SK-N-SH (cell line): ENCODE measurements around the gene ZNF407. TPM values are rescaled to one million over a fixed set of nuclear protein-coding genes. Genes with fewer than 3 reads are reported as not detected.

Experiments
- CTCF ChIA-PET: fragments of 300-600, 350-600 bp; formaldehyde crosslinking; extraction: SDS; loops from one replicate; lab custom pipeline; 2021; lab: Yijun Ruan, JAX
- POLR2A ChIA-PET: fragments of 350-600 bp; sonication (Branson Sonifier 250); formaldehyde crosslinking; extraction: SDS; loops from one replicate; lab custom pipeline; 2020; ENCODE audit warnings: antibody characterized with exemption, inconsistent platforms; lab: Yijun Ruan, JAX
- DNase-seq: peaks from one replicate; pipeline ENCODE4 v3.0.0; 2012
- H2AFZ ChIP-seq: fragments of 200-600 bp; sonication (generic); 2 replicates; pipeline ENCODE4 v1.8.1; 2016; ENCODE audit warnings: antibody characterized with exemption, mild to moderate bottlenecking, low read depth
- H3F3A ChIP-seq: fragments of 200-600 bp; sonication (generic); replicated peaks from 2 replicates; pipeline ENCODE3; 2016; ENCODE audit warnings: antibody characterized with exemption, mild to moderate bottlenecking; ENCODE audit not compliant: insufficient read depth
- H3K27ac ChIP-seq, 2 experiments: fragments of 200-500 bp in 1 of 2; fragments of 200-600 bp in 1 of 2; sonication (Bioruptor generic) in 1 of 2; sonication (generic), shearing (Covaris generic) in 1 of 2; 2 replicates each; pipeline versions ENCODE4 v1.5.1 to v1.6.1; 2014 to 2016; ENCODE audit warnings: low read depth in 2 of 2, inconsistent platforms in 1 of 2, low read length in 1 of 2, mild to moderate bottlenecking in 1 of 2, mixed read lengths in 1 of 2
- H3K27me3 ChIP-seq: fragments of 200-600 bp; sonication (generic), shearing (Covaris generic); 2 replicates; pipeline ENCODE4 v1.6.1; 2016; ENCODE audit warnings: mixed run types; ENCODE audit not compliant: insufficient read depth
- H3K36me3 ChIP-seq, 2 experiments: fragments of 200-500 bp in 1 of 2; fragments of 200-600 bp in 1 of 2; sonication (Bioruptor generic) in 1 of 2; sonication (generic) in 1 of 2; replicated peaks in 1 of 2; 2 replicates each; pipeline versions ENCODE3 to v1.5.1; 2014 to 2016; ENCODE audit warnings: low read length in 1 of 2, mild to moderate bottlenecking in 1 of 2; ENCODE audit not compliant: insufficient read depth in 2 of 2, control insufficient read depth in 1 of 2
- H3K4me1 ChIP-seq, 2 experiments: fragments of 200-500 bp in 1 of 2; fragments of 200-600 bp in 1 of 2; sonication (Bioruptor generic) in 1 of 2; sonication (generic), shearing (Covaris generic) in 1 of 2; 2 replicates each; pipeline versions ENCODE4 v1.5.1 to v1.6.1; 2014 to 2016; ENCODE audit warnings: low read depth in 1 of 2, low read length in 1 of 2, mixed run types in 1 of 2; ENCODE audit not compliant: insufficient read depth in 2 of 2, control insufficient read depth in 1 of 2
- H3K4me2 ChIP-seq: fragments of 200-600 bp; sonication (generic), shearing (Covaris generic); 2 replicates; pipeline ENCODE4 v1.6.1; 2017; ENCODE audit warnings: mixed run types
- H3K4me3 ChIP-seq, 2 experiments: fragments of 200-500 bp in 1 of 2; fragments of 200-600 bp in 1 of 2; sonication (Bioruptor generic) in 1 of 2; sonication (generic), shearing (Covaris generic) in 1 of 2; 2 replicates each; pipeline versions ENCODE4 v1.5.1 to v1.8.1; 2014 to 2016; ENCODE audit warnings: low read depth in 2 of 2, inconsistent platforms in 1 of 2, low read length in 1 of 2, mild to moderate bottlenecking in 1 of 2, mixed read lengths in 1 of 2, moderate library complexity in 1 of 2
- H3K79me2 ChIP-seq: fragments of 200-600 bp; sonication (generic); 2 replicates; pipeline ENCODE4 v1.8.1; 2017; ENCODE audit warnings: mild to moderate bottlenecking; ENCODE audit not compliant: insufficient read depth
- H3K9ac ChIP-seq: fragments of 200-600 bp; sonication (generic); 2 replicates; pipeline ENCODE4 v1.6.1; 2017; ENCODE audit warnings: mixed run types
- H3K9me2 ChIP-seq: fragments of 200-600 bp; sonication (generic); 2 replicates; pipeline ENCODE4 v1.6.1; 2017; ENCODE audit warnings: mixed run types
- H3K9me3 ChIP-seq: fragments of 200-600 bp; sonication (generic); 2 replicates; pipeline ENCODE4 v1.6.1; 2017; ENCODE audit warnings: mixed run types, mild to moderate bottlenecking, moderate library complexity
- H4K20me1 ChIP-seq: fragments of 200-600 bp; sonication (generic); 2 replicates; pipeline ENCODE4 v1.6.1; 2017; ENCODE audit warnings: mild to moderate bottlenecking, mixed run types; ENCODE audit not compliant: insufficient read depth
- CHD2 ChIP-seq: fragments of 150-350 bp; IDR thresholded peaks from 2 replicates; pipeline ENCODE4 v1.6.1; 2018; ENCODE audit warnings: low read length; ENCODE audit not compliant: partially characterized antibody
- EP300 ChIP-seq, 2 experiments: IDR thresholded peaks; 2 replicates each; pipeline versions ENCODE4 v1.4.0 to v1.6.1; 2012; ENCODE audit warnings: borderline replicate concordance in 1 of 2, low read depth in 1 of 2, low read length in 1 of 2
- EZH2phosphoT487 ChIP-seq: fragments of 200-600 bp; sonication (generic); IDR thresholded peaks from 2 replicates; pipeline ENCODE4 v1.6.1; 2017; ENCODE audit warnings: low read depth, mixed run types, mild to moderate bottlenecking, antibody characterized with exemption, moderate library complexity, borderline replicate concordance
- FOXM1 ChIP-seq: IDR thresholded peaks from 2 replicates; pipeline ENCODE4 v1.4.0; 2012; ENCODE audit warnings: low read depth, mild to moderate bottlenecking
- GABPA ChIP-seq: IDR thresholded peaks from 2 replicates; pipeline ENCODE4 v1.4.0; 2012; ENCODE audit warnings: low read depth, mild to moderate bottlenecking
- MXI1 ChIP-seq: IDR thresholded peaks from 2 replicates; pipeline ENCODE4 v1.6.1; 2012; ENCODE audit warnings: mild to moderate bottlenecking, low read depth, low read length, improper control_type of control experiment
- NFIC ChIP-seq: IDR thresholded peaks from 2 replicates; pipeline ENCODE4 v1.4.0; 2012; ENCODE audit warnings: borderline replicate concordance
- POLR2AphosphoS5 ChIP-seq: IDR thresholded peaks from 2 replicates; pipeline ENCODE4 v1.6.1; 2012; ENCODE audit warnings: low read depth, low read length
- RCOR1 ChIP-seq: fragments of 150-350 bp; IDR thresholded peaks from 2 replicates; pipeline ENCODE4 v1.6.1; 2017; ENCODE audit warnings: antibody characterized with exemption, low read length
- SMC3 ChIP-seq: IDR thresholded peaks from 2 replicates; pipeline ENCODE4 v1.6.1; 2012; ENCODE audit warnings: low read depth, low read length, improper control_type of control experiment
- TAF1 ChIP-seq: IDR thresholded peaks from 2 replicates; pipeline ENCODE4 v1.6.1; 2012; ENCODE audit warnings: low read depth, mild to moderate bottlenecking, low read length, moderate library complexity, borderline replicate concordance
- TEAD4 ChIP-seq: IDR thresholded peaks from 2 replicates; pipeline ENCODE4 v1.4.0; 2012; ENCODE audit warnings: mild to moderate bottlenecking, borderline replicate concordance; ENCODE audit not compliant: insufficient read depth
- USF1 ChIP-seq: IDR thresholded peaks from 2 replicates; pipeline ENCODE4 v1.4.0; 2012; ENCODE audit warnings: low read depth, borderline replicate concordance
- USF2 ChIP-seq: fragments of 150-350 bp; IDR thresholded peaks from 2 replicates; pipeline ENCODE4 v1.6.1; 2017; ENCODE audit warnings: antibody characterized with exemption, low read length, low read depth, borderline replicate concordance
- YY1 ChIP-seq: IDR thresholded peaks from 2 replicates; pipeline ENCODE4 v1.4.0; 2012; ENCODE audit warnings: low read depth, mild to moderate bottlenecking
- ZBTB33 ChIP-seq: IDR thresholded peaks from 2 replicates; pipeline ENCODE4 v1.4.0; 2012; ENCODE audit warnings: low read depth, borderline replicate concordance
- WGBS: methylation state at CpG from one replicate; pipeline ENCODE4 v1.1.6; 2017; ENCODE audit warnings: low lambda C conversion rate; 5-methylcytosine and 5-hydroxymethylcytosine counted together
- polyA plus RNA-seq, 3 experiments: library from polyadenylated mRNA; depleted of rRNA; stranded (reverse); fragments of >200 nt; gene quantifications; 2 replicates each; pipeline ENCODE4 v1.2.3, GENCODE V29; 2012
- TF ChIP-seq, protein P1 (sequence below): fragments of 150-350 bp; IDR thresholded peaks from 2 replicates; pipeline ENCODE4 v1.6.1; 2016; ENCODE audit warnings: mild to moderate bottlenecking, low read depth, low read length
- TF ChIP-seq, protein P2 (sequence below): IDR thresholded peaks from 2 replicates; pipeline ENCODE4; 2012

ZNF407 gene
- polyA plus RNA-seq, 1 of the 3 experiments (the other 2 are of a cell fraction) = 2.6 TPM

GRCh38 chr18:75105551-75106254 lies 508.0 kb downstream of the ZNF407 start:
- H3K9ac ChIP-seq = no peak overlapping the region
- POLR2A ChIA-PET = no interaction called here
- no peak for DNase-seq

DNA sequence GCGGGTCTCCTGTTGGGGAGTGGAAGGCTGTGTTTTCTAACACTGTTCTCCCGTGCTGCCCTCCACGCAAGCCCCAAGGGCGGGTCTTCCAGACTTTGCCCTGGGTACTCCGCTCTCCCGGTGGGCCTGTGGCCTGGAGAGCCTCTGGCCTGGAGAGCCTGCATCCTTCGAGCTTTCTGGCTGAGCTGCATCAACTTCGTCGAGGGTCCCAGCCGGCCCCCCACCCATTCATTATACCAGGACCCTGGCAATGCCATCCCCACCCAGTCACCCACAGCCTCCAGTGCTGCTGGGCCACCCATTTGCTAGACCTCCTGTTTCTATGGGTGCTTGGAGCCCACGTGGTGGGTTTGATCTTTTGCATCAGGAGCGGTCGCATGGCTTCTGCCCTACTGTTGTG lies 509.1 kb downstream of the ZNF407 start:
- no peaks in the 10 kb centered on the region for H3K36me3 ChIP-seq
- H3K9me3 ChIP-seq = no peaks in the 10 kb centered on the region
- ChIA-PET POLR2A (no interaction called here), CTCF (interaction anchor here (1.0 kb wide), 2 partner anchors 19 to 26 kb away, joined by 3 read pairs; no protein-coding TSS in a partner anchor)
- no peak overlapping the region for H3K27ac ChIP-seq
- H3K9me2 ChIP-seq = no peaks in the 10 kb centered on the region
- no peak overlapping the region for H3K4me2 ChIP-seq
- H3F3A ChIP-seq = no peaks in the 10 kb centered on the region
- H3K9ac ChIP-seq = no peak overlapping the region
- no peak overlapping the region for H2AFZ ChIP-seq
- no peak overlapping the region for H3K4me3 ChIP-seq
- WGBS = 79% methylated on average over 6 of the region's 13 CpGs
- no peaks in the 10 kb centered on the region for H3K79me2 ChIP-seq
- no peaks in the 10 kb centered on the region for H4K20me1 ChIP-seq
- H3K27me3 ChIP-seq = no peaks in the 10 kb centered on the region
- peaks cover 0 to 4% of the 10 kb centered on the region in 2 experiments; a peak in 1 of 4 replicates for H3K4me1 ChIP-seq
- DNase-seq = no peak
- TF ChIP-seq POLR2AphosphoS5 (no peak), USF1 (no peak), GABPA (no peak), RCOR1 (no peak), ZBTB33 (no peak), MXI1 (no peak), FOXM1 (no peak), CHD2 (no peak)
- TF ChIP-seq, protein P1, sequence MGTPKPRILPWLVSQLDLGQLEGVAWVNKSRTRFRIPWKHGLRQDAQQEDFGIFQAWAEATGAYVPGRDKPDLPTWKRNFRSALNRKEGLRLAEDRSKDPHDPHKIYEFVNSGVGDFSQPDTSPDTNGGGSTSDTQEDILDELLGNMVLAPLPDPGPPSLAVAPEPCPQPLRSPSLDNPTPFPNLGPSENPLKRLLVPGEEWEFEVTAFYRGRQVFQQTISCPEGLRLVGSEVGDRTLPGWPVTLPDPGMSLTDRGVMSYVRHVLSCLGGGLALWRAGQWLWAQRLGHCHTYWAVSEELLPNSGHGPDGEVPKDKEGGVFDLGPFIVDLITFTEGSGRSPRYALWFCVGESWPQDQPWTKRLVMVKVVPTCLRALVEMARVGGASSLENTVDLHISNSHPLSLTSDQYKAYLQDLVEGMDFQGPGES = no peak

More at GRCh38 chr18:75105551-75106254, 508.0 kb downstream of the ZNF407 start:
- H3F3A ChIP-seq = no peaks in the 10 kb centered on the region
- peaks cover 0 to 4% of the 10 kb centered on the region in 2 experiments; a peak in 1 of 4 replicates for H3K4me1 ChIP-seq
- no peaks in the 10 kb centered on the region for H4K20me1 ChIP-seq
- no peaks in the 10 kb centered on the region for H3K79me2 ChIP-seq
- no peak overlapping the region for H3K4me2 ChIP-seq
- H3K9me3 ChIP-seq = no peaks in the 10 kb centered on the region
- H3K4me3 ChIP-seq = no peak overlapping the region
- 59% methylated on average over 4 of the region's 15 CpGs for WGBS
- H3K9me2 ChIP-seq = no peaks in the 10 kb centered on the region
- H3K36me3 ChIP-seq = no peaks in the 10 kb centered on the region
- CTCF ChIA-PET = no interaction called here
- no peak overlapping the region for H2AFZ ChIP-seq
- no peak overlapping the region for H3K27ac ChIP-seq
- TF ChIP-seq, protein P2, sequence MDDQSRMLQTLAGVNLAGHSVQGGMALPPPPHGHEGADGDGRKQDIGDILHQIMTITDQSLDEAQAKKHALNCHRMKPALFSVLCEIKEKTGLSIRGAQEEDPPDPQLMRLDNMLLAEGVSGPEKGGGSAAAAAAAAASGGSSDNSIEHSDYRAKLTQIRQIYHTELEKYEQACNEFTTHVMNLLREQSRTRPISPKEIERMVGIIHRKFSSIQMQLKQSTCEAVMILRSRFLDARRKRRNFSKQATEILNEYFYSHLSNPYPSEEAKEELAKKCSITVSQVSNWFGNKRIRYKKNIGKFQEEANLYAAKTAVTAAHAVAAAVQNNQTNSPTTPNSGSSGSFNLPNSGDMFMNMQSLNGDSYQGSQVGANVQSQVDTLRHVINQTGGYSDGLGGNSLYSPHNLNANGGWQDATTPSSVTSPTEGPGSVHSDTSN = no peak
- no peak for TF ChIP-seq YY1
- TF ChIP-seq TAF1 = no peak
- no peak for TF ChIP-seq EP300 (IDR thresholded peaks at IDR 0.05; ENCODE audit: borderline replicate concordance in 1 of 2, low read depth in 1 of 2, low read length in 1 of 2)
- TF ChIP-seq SMC3 = no peak
- TF ChIP-seq FOXM1 = no peak
- no peak for TF ChIP-seq TEAD4
- no peak for TF ChIP-seq NFIC
- no peak for TF ChIP-seq USF2
- no peak for TF ChIP-seq EZH2phosphoT487
- no peak for TF ChIP-seq USF1
- no peaks in the 10 kb centered on the region for H3K27me3 ChIP-seq
